NCI-H1930 (cell line): ENCODE results near the gene APPL2.

ENCODE experiments used
- DNase-seq, 2 experiments: peaks; one replicate each; lab custom pipeline; 2025; lab: John Stamatoyannopoulos, UW

Gene APPL2, protein sequence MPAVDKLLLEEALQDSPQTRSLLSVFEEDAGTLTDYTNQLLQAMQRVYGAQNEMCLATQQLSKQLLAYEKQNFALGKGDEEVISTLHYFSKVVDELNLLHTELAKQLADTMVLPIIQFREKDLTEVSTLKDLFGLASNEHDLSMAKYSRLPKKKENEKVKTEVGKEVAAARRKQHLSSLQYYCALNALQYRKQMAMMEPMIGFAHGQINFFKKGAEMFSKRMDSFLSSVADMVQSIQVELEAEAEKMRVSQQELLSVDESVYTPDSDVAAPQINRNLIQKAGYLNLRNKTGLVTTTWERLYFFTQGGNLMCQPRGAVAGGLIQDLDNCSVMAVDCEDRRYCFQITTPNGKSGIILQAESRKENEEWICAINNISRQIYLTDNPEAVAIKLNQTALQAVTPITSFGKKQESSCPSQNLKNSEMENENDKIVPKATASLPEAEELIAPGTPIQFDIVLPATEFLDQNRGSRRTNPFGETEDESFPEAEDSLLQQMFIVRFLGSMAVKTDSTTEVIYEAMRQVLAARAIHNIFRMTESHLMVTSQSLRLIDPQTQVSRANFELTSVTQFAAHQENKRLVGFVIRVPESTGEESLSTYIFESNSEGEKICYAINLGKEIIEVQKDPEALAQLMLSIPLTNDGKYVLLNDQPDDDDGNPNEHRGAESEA

DNA sequence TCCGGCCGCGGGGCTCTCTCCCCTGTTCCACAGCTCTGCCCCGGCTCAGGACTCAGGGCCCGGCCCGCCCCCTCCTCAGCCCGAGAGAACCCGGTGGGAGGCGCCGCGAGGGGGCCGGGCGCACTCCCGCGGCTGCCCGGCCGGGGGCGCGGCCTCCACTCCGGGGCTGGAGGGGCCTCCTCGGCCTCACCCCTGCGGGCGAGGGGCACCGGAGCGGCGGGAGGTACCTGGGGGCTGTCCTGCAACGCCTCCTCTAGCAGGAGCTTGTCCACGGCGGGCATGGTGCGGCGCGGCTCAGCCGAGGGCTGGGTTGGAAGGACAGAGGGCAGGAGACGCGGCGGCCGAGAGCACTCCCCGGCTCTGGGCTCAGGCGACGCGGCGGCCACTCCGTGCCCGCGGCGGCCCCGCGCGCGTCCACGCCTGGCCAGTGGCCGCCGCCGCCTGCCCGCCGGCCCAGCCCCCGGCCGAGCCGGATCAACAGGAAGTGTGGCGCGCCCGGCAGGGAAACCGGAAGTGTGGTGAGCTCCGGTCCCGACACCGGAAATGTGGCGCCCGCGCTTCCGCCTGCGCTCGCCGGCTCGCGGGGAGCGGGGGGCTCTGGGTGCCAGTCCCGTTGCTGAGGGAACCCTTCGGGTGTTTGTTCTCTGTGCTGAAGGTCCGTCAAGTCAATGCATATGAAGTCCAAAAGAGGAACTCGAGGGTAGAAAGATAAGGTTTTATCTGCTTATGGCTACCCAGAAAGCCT lies at the start of gene APPL2:
APPL2 (minus strand) TSS at position 443 of the 745 bp plus-strand sequence; CDS start at position 281, 162 bp downstream.
- peak; percentile 81 to 90 for DNase-seq

GRCh38 chr12:105285378-105285777 lies 49.4 kb upstream of the APPL2 start:
- no peak for DNase-seq

DNA sequence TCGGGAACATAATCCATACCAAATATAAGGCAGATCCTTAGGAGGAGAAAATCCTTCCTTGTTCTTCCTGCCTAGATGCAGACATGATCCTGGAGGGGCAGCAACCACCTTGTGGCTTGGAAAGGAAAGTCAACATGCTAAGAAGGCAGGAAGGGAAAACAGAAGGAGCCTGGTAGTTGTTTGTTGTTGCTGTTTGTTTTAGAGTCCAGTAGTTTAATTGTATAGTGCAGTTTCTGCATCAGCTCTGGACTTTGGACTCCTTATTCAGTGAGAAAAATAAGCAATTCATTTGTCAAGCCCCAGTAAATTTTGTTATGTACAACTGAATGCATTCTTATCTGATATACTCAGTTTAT lies 45.7 kb upstream of the APPL2 start:
- peak in 1 of 2 experiments; percentile 12 for DNase-seq

GRCh38 chr12:105280966-105281693 lies 45.2 kb upstream of the APPL2 start:
- DNase-seq, result no peak

GRCh38 chr12:105279460-105280056 lies 43.6 kb upstream of the APPL2 start:
- DNase-seq, result no peak

- DNase-seq, result no peak
Observed at GRCh38 chr12:105278043-105278697, 42.2 kb upstream of the APPL2 start.

DNA sequence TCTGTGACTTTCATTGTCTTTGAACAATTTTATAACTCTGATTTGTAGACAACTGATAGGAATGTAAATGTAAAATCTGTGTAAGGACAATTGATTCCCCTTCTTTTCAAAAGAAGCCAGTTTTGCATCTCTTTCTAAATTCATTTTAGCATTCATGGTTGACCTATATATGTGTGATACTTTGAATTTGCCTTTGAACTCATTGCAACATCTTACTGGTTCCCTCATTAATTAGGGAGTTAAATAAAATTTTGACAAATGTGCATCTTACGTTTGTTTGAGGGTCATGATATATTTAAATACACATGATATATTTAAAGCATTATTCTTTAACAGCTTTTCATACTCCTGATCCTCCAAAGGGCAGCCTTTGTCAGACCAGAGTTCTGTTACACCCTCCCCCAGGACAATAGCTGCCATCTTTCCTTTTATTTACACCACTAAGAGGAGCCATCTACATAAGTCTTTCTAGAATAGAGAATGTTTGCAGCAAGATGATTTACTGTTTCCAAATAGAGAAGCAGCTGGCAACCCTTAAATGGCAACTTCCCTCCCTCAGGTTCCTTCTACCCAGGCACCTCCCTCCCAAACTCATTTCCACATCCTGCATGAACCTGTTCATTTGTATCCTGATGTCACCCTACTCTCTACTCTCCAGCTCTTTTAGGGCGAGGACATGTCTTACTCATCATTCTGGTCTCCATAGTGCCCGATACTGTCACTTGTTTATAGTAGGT lies 40.2 kb upstream of the APPL2 start:
- peak; percentile 50 to 67 for DNase-seq

GRCh38 chr12:105274571-105274970 lies 38.6 kb upstream of the APPL2 start:
- no peak for DNase-seq

- DNase-seq, result peak in 1 of 2 experiments; percentile 36
Observed at GRCh38 chr12:105273601-105274000, 37.6 kb upstream of the APPL2 start.

- DNase-seq, result peak in 1 of 2 experiments; percentile 17
Observed at GRCh38 chr12:105272814-105273416, 36.9 kb upstream of the APPL2 start.

DNA sequence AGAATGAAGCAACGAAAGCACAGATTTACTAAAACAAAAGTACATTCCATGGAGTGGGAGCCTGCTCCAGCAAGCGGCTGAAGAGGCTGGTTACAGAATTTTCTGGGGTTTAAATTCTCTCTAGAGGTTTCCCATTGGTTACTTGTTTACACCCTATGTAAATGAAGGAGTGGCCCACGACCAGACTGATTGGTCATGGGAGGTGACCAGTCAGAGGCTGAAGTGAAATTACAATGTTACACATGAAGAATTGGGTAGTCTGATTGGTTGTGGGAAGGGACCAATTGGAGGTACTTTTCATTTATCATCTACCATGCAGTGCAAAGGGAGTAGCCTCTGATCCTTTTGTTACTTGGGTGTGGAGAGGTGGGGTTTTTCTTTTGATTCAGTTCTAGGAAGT lies 36.2 kb upstream of the APPL2 start:
- DNase-seq, result no peak

GRCh38 chr12:105271364-105271763 lies 35.4 kb upstream of the APPL2 start:
- DNase-seq, result no peak

DNA sequence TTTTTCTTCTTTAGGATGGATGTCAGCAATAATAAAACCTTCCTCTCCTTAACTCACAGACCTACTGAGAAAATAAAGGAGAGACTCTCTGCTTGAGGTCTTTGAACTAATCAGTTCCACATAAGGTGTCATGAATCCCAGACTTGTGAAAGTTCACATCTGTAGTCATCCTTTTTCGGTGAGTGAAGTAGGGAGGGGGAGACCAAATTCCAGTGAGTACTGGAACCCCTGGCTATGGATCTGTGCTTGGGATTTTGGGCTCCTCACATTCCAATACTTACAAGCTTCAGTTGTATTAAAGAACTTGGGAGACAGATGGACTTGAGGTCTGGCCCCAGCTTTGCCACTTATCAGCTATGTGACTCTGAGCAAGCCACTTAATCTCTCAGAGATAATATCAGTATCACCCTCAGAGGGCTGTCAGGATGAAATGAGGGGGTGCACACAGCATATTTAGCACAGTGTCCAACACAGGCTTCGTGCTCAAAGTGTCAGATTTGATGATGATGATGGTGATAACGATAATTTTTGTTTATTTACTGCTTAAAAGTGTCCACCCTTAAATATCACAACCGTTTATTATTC lies 34.8 kb upstream of the APPL2 start:
- DNase-seq, result no peak

DNA sequence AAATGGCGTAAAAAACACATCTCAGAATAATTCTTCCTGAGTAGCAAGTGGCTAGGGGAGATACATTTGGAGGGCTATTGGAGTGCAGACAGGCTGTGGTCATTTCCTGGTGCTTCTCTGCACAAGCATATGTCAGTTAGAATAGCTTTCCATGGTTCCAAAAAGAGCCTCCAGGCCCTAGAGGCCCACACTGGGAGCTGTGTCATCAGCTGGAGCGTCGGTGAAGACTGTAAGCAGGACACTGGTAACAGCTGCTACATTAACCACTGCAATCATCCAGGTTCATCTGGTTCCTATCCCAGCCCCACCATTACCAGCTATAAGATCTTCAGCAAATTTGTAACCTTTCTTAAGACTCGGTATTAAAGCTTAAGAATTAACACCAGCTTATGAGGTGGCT lies 31.7 kb upstream of the APPL2 start:
- DNase-seq, result no peak

GRCh38 chr12:105264771-105265170 lies 28.8 kb upstream of the APPL2 start:
- no peak for DNase-seq

GRCh38 chr12:105262461-105263184 lies 26.6 kb upstream of the APPL2 start:
- DNase-seq, result no peak

GRCh38 chr12:105261010-105261409 lies 25.0 kb upstream of the APPL2 start:
- no peak for DNase-seq

DNA sequence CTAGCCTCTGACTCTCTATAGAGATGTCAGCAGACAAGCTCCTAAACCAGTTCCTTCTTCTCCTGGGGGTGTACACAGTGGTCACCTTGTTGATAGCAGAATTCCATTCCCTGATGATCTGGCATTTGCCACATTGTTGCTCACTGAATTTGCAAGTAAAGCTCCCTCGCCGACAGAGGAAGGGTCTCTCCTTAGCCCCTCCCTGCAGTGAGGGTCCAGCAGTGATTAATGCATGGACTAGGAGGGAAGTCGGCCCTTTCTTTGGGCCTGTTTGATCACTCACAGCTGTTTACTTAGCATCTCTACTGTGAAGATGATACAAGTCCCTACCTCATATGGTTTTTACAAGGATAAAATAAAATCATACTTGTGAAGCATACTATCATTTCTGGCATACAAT lies 23.3 kb upstream of the APPL2 start:
- no peak for DNase-seq

GRCh38 chr12:105257321-105257728 lies 21.4 kb upstream of the APPL2 start:
- no peak for DNase-seq
